ENCODE results near the gene CDCA7. TPM values are rescaled to one million over a fixed set of nuclear protein-coding genes. Genes with fewer than 3 reads are reported as not detected.

The CDCA7 gene
- total and polyA plus RNA-seq, 2 of the 13 experiments (the other 11 are each of a cell fraction or from before 2014, with no cell fraction given), result 46.2 to 57.8 TPM

DNA sequence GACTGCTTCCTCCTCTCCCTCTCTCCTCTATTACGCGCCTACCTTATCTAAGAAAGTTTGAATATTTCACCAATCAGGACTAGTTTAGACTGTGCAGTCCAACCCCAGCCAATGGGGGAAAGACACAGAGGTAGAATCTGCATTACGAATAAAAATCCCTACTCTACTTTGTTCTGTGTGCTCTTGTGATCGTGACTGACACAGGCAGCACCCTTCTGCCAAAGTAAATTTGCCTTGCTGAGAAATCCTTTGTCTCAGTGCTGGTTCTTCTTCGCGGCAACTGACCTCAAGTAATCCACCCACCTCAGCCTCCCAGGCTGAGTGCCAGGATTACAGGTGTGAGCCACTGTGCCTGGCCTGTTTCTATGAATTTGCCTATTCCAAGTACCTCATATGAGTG, 8.6 kb upstream of the CDCA7 start:
- intact Hi-C loops (cut with micrococcal nuclease; ENCODE audit: unreplicated experiment) (no loop called here), in situ Hi-C loops (cut with HindIII; ENCODE audit: extremely low pct_ligation_motif_present, low pct_unique_long_range_greater_than_20kb) (no loop called here)
- CTCF ChIA-PET (ENCODE audit: low intra/inter-chr PET ratio, low total read pairs), result no interaction called here

DNA sequence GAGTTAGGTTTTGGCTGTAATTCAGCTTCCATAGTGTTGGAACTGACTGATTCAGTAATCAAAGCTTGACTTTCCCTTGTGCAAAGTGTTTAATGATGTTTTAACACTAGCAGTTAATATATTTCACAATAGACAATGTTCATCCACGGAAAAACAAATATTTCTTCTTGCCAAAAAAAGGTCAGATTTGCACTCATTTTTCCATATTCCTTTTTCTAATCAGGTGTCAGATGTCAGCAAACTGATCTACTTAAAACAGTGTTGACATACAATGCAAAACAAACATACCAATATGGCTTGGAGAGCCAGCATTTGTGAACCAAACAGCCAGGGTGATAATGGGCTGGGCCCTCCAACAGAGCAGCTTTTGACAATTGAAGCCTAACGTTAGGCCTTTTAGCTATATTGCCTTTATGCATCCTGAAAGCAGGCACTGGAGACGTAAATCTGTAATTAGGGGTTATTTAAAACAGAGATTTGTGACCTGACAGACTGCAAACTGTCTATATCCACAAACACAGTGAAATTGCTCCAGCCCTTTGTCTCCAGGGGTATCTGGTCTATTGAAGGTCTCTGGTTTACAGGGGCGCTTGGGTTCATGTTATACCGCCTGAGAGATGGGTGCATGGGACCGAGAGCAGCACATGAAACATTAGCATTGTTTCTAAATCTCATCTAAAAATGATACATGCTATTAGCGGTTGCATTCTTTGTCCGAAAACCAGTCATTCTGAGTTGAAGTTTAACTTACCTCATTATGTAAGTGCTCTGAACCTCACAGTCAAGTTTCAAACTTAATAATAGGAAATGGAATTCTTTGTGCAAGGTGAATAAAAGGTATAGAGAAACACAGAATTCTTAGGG, 7.1 kb upstream of the CDCA7 start:
- H2AFZ ChIP-seq (ENCODE audit: low read length), result peak overlapping the region; percentile 5
- peaks cover 19% of the 10 kb centered on the region for H3K4me1 ChIP-seq (ENCODE audit: insufficient read depth, low read length)
- 3% methylated on average over 8 of the region's 8 CpGs for WGBS (ENCODE audit: low lambda C conversion rate)
- no peaks in the 10 kb centered on the region for H3K36me3 ChIP-seq (replicated peaks in 1 of 2; ENCODE audit: control insufficient read depth in 1 of 2, insufficient read depth in 2 of 2, low read length in 2 of 2)
- H3K27ac ChIP-seq (ENCODE audit: extremely low read length, insufficient read depth, low read length), result no peak overlapping the region
- ChIA-PET POLR2A (no interaction called here), CTCF (ENCODE audit: low intra/inter-chr PET ratio, low total read pairs) (no interaction called here)
- intact Hi-C loops (cut with micrococcal nuclease; ENCODE audit: unreplicated experiment) (no loop called here), in situ Hi-C loops (cut with HindIII; ENCODE audit: extremely low pct_ligation_motif_present, low pct_unique_long_range_greater_than_20kb) (no loop called here)
- BruUV-seq (replicated peaks), result no TSS peak
- H3K9me3 ChIP-seq (ENCODE audit: low read length), result peaks cover 14% of the 10 kb centered on the region
- peaks cover 0 to 3% of the 10 kb centered on the region in 2 experiments; a peak in 2 of 5 replicates for H3K27me3 ChIP-seq (ENCODE audit: control insufficient read depth in 1 of 2, insufficient read depth in 2 of 2, low read length in 2 of 2)
- peak overlapping the region; percentile 76 for H3K4me2 ChIP-seq (ENCODE audit: low read depth, low read length)
- peak; percentile 91 for ATAC-seq
- H4K20me1 ChIP-seq (ENCODE audit: insufficient read depth, low read length), result no peaks in the 10 kb centered on the region
- peak; percentile 39 for DNase-seq (ENCODE audit: low spot score)
- peak overlapping the region in 1 of 3 experiments; percentile 35; a peak in 1 of 6 replicates for H3K4me3 ChIP-seq (replicated peaks in 1 of 3; ENCODE audit: insufficient read depth in 1 of 3, low read depth in 2 of 3, low read length in 3 of 3)
- 0 out of 2 replicates have a peak overlapping the region, but pooled peaks have one; percentile 13 for H3K9ac ChIP-seq (ENCODE audit: insufficient read depth, low read depth, low read length)
- no peaks in the 10 kb centered on the region for H3K79me2 ChIP-seq (ENCODE audit: insufficient read depth, low read length)
- FAIRE-seq, result peak; percentile 12
- TF ChIP-seq ARNT2 (CRISPR knock-in tag; IDR thresholded peaks at IDR 0.05; ENCODE audit: low read depth) (no peak), TSC22D2 (CRISPR knock-in tag; IDR thresholded peaks at IDR 0.05; ENCODE audit: borderline replicate concordance) (no peak), KMT2A (CRISPR knock-in tag; IDR thresholded peaks at IDR 0.05) (no peak), SNRNP70 (IDR thresholded peaks at IDR 0.05; ENCODE audit: low read depth, low read length) (no peak), EHMT2 (IDR thresholded peaks at IDR 0.05; ENCODE audit: borderline replicate concordance, low read depth, low read length) (no peak), KLF11 (CRISPR knock-in tag; IDR thresholded peaks at IDR 0.05) (no peak)
- TF ChIP-seq, protein P1, sequence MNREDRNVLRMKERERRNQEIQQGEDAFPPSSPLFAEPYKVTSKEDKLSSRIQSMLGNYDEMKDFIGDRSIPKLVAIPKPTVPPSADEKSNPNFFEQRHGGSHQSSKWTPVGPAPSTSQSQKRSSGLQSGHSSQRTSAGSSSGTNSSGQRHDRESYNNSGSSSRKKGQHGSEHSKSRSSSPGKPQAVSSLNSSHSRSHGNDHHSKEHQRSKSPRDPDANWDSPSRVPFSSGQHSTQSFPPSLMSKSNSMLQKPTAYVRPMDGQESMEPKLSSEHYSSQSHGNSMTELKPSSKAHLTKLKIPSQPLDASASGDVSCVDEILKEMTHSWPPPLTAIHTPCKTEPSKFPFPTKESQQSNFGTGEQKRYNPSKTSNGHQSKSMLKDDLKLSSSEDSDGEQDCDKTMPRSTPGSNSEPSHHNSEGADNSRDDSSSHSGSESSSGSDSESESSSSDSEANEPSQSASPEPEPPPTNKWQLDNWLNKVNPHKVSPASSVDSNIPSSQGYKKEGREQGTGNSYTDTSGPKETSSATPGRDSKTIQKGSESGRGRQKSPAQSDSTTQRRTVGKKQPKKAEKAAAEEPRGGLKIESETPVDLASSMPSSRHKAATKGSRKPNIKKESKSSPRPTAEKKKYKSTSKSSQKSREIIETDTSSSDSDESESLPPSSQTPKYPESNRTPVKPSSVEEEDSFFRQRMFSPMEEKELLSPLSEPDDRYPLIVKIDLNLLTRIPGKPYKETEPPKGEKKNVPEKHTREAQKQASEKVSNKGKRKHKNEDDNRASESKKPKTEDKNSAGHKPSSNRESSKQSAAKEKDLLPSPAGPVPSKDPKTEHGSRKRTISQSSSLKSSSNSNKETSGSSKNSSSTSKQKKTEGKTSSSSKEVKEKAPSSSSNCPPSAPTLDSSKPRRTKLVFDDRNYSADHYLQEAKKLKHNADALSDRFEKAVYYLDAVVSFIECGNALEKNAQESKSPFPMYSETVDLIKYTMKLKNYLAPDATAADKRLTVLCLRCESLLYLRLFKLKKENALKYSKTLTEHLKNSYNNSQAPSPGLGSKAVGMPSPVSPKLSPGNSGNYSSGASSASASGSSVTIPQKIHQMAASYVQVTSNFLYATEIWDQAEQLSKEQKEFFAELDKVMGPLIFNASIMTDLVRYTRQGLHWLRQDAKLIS (CRISPR knock-in tag; IDR thresholded peaks at IDR 0.05), result no peak
- TF ChIP-seq, protein P2, sequence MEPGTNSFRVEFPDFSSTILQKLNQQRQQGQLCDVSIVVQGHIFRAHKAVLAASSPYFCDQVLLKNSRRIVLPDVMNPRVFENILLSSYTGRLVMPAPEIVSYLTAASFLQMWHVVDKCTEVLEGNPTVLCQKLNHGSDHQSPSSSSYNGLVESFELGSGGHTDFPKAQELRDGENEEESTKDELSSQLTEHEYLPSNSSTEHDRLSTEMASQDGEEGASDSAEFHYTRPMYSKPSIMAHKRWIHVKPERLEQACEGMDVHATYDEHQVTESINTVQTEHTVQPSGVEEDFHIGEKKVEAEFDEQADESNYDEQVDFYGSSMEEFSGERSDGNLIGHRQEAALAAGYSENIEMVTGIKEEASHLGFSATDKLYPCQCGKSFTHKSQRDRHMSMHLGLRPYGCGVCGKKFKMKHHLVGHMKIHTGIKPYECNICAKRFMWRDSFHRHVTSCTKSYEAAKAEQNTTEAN (CRISPR knock-in tag; conservative IDR thresholded peaks at IDR 0.05), result no peak
- TF ChIP-seq, protein P3, sequence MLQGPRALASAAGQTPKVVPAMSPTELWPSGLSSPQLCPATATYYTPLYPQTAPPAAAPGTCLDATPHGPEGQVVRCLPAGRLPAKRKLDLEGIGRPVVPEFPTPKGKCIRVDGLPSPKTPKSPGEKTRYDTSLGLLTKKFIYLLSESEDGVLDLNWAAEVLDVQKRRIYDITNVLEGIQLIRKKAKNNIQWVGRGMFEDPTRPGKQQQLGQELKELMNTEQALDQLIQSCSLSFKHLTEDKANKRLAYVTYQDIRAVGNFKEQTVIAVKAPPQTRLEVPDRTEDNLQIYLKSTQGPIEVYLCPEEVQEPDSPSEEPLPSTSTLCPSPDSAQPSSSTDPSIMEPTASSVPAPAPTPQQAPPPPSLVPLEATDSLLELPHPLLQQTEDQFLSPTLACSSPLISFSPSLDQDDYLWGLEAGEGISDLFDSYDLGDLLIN (CRISPR knock-in tag; IDR thresholded peaks at IDR 0.05; ENCODE audit: borderline replicate concordance), result no peak

More for the DNA sequence above, 8.6 kb upstream of the CDCA7 start:
- Histone ChIP-seq H3K4me3 (replicated peaks in 1 of 3; ENCODE audit: insufficient read depth in 1 of 3, low read depth in 2 of 3, low read length in 3 of 3) (no peak overlapping the region), H3K4me1 (ENCODE audit: insufficient read depth, low read length) (peaks cover 19% of the 10 kb centered on the region), H2AFZ (ENCODE audit: low read length) (no peak overlapping the region), H3K9me3 (ENCODE audit: low read length) (peaks cover 14% of the 10 kb centered on the region), H3K27me3 (ENCODE audit: control insufficient read depth in 1 of 2, insufficient read depth in 2 of 2, low read length in 2 of 2) (peaks cover 0 to 6% of the 10 kb centered on the region in 2 experiments; a peak in 2 of 5 replicates), H3K79me2 (ENCODE audit: insufficient read depth, low read length) (no peaks in the 10 kb centered on the region), H3K4me2 (ENCODE audit: low read depth, low read length) (no peak overlapping the region), H3K27ac (ENCODE audit: extremely low read length, insufficient read depth, low read length) (no peak overlapping the region), H4K20me1 (ENCODE audit: insufficient read depth, low read length) (no peaks in the 10 kb centered on the region), H3K9ac (ENCODE audit: insufficient read depth, low read depth, low read length) (no peak overlapping the region), H3K36me3 (replicated peaks in 1 of 2; ENCODE audit: control insufficient read depth in 1 of 2, insufficient read depth in 2 of 2, low read length in 2 of 2) (no peaks in the 10 kb centered on the region)
- ATAC-seq (no peak), DNase-seq (ENCODE audit: low spot score) (no peak), FAIRE-seq (no peak)
- 66% methylated on average over 6 of the region's 6 CpGs for WGBS (ENCODE audit: low lambda C conversion rate)
- POLR2A ChIA-PET, result no interaction called here
- no TSS peak for BruUV-seq (replicated peaks)
- TF ChIP-seq THYN1 (CRISPR knock-in tag; IDR thresholded peaks at IDR 0.05; ENCODE audit: borderline replicate concordance, low read depth) (no peak), ZNF562 (CRISPR knock-in tag; IDR thresholded peaks at IDR 0.05; ENCODE audit: borderline replicate concordance) (peak; percentile 94; the same call in 1 of the 2 replicates)

All from HepG2 (cell line).